HG03045 (cell line): ENCODE data around the gene HCST.

Source experiments
- ATAC-seq: cut with Tn5 transposase; IDR thresholded peaks from one replicate; pipeline ENCODE4 v1.9.1; 2021; ENCODE audit warnings: mild to moderate bottlenecking, moderate library complexity; ENCODE audit not compliant: unreplicated experiment

Gene HCST

GRCh38 chr19:35935911-35936737 is 33.8 kb downstream of the HCST start, which contains the start of gene LRFN3:
TSS of gene LRFN3 (plus strand) at chr19:35936374. CDS start at chr19:35939426, 3,052 bp downstream.
- ATAC-seq = no peak

DNA sequence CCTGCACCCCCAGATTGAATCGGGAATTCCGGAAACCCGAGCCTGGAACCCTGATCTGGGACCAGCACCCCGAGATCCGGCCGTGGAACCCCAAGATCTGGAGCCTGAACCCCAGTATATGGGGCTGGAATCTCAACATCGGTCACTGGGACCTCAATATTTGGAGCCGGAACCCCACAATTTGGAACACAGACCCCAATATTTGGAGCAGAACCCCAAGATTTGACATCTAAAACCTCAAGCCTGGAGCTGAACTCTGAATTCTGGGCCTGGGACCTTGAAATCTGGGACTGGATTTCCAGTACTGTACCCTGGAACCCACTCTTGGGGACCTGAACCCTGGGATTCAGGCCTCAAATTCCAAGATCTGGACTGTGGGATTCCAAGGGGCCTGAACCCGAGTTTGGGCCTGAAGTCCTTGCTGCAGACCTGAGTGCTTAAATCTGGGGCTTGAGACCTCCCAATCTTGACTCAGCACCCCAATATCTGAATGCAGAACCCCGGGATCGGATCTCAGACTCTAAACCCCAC is 34.5 kb downstream of the HCST start:
- ATAC-seq = no peak

- no peak for ATAC-seq
Observed at GRCh38 chr19:35937345-35938281, 35.3 kb downstream of the HCST start.

GRCh38 chr19:35938282-35939224 is 36.2 kb downstream of the HCST start:
- no peak for ATAC-seq

DNA sequence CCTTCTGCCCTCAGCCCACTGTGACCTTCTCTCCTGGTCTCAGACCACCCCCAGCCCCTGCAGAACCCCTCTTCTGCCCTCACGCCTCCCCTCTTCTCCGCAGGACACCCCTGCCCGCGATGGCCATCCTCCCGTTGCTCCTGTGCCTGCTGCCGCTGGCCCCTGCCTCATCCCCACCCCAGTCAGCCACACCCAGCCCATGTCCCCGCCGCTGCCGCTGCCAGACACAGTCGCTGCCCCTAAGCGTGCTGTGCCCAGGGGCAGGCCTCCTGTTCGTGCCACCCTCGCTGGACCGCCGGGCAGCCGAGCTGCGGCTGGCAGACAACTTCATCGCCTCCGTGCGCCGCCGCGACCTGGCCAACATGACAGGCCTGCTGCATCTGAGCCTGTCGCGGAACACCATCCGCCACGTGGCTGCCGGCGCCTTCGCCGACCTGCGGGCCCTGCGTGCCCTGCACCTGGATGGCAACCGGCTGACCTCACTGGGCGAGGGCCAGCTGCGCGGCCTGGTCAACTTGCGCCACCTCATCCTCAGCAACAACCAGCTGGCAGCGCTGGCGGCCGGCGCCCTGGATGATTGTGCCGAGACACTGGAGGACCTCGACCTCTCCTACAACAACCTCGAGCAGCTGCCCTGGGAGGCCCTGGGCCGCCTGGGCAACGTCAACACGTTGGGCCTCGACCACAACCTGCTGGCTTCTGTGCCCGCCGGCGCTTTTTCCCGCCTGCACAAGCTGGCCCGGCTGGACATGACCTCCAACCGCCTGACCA is 37.2 kb downstream of the HCST start:
- ATAC-seq = no peak

DNA sequence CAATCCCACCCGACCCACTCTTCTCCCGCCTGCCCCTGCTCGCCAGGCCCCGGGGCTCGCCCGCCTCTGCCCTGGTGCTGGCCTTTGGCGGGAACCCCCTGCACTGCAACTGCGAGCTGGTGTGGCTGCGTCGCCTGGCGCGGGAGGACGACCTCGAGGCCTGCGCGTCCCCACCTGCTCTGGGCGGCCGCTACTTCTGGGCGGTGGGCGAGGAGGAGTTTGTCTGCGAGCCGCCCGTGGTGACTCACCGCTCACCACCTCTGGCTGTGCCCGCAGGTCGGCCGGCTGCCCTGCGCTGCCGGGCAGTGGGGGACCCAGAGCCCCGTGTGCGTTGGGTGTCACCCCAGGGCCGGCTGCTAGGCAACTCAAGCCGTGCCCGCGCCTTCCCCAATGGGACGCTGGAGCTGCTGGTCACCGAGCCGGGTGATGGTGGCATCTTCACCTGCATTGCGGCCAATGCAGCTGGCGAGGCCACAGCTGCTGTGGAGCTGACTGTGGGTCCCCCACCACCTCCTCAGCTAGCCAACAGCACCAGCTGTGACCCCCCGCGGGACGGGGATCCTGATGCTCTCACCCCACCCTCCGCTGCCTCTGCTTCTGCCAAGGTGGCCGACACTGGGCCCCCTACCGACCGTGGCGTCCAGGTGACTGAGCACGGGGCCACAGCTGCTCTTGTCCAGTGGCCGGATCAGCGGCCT is 37.9 kb downstream of the HCST start:
- no peak for ATAC-seq

DNA sequence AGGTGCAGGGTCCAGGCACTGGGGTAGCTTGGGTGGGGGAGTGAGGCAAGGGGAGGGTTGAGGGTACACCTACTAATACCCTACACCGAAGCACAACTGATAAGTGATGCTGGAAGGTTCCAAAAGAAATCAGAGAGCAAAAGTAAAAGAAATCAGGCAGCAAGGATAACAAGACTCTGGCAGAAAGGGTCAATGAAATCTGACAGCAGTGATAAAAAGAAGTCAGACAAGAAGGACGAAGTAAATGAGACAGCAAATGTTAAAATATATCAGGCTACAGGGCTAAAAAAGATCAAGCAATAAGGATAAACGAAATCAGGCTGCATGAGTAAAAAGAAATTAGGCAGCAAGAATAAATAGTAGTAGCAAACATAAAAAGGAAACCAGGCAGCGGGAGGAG is 38.5 kb downstream of the HCST start:
- no peak for ATAC-seq

- no peak for ATAC-seq
Observed at GRCh38 chr19:35942235-35942634, 39.9 kb downstream of the HCST start.

GRCh38 chr19:35943321-35944301 is 41.3 kb downstream of the HCST start:
- no peak for ATAC-seq

- no peak for ATAC-seq
Observed at GRCh38 chr19:35944556-35944955, 42.2 kb downstream of the HCST start.

- no peak for ATAC-seq
Observed at GRCh38 chr19:35945121-35945790, 42.9 kb downstream of the HCST start.

GRCh38 chr19:35946203-35946602 is 43.9 kb downstream of the HCST start:
- no peak for ATAC-seq

- ATAC-seq = no peak
Observed at GRCh38 chr19:35949131-35949530, 46.8 kb downstream of the HCST start.
